GM12801 (cell line): ENCODE measurements around the gene KRTAP2-4.
"Not testable (repeated sequence)": the region's sequence is repeated elsewhere in the genome, so short reads cannot be mapped to it uniquely, and the experiment has no call there.

Experiments
- CTCF ChIP-seq: IDR thresholded peaks from one replicate; pipeline ENCODE4 v1.5.1; 2011; ENCODE audit warnings: control low read depth; ENCODE audit not compliant: insufficient read length; ENCODE audit errors: extremely low read depth

The KRTAP2-4 gene

GRCh38 chr17:41057547-41057946 lies 8.1 kb downstream of the KRTAP2-4 start:
- TF ChIP-seq CTCF, result no peak

- TF ChIP-seq CTCF, result not testable (repeated sequence)
Observed at GRCh38 chr17:41055130-41055529, 10.5 kb downstream of the KRTAP2-4 start, which contains the start of gene KRTAP2-2. TSS of gene KRTAP2-2 (minus strand) at chr17:41055230. CDS start at chr17:41055211, 19 bp downstream.

GRCh38 chr17:41054025-41054424 lies 11.7 kb downstream of the KRTAP2-4 start:
- no peak for TF ChIP-seq CTCF

- TF ChIP-seq CTCF, result no peak
Observed at GRCh38 chr17:41052566-41052965, 13.1 kb downstream of the KRTAP2-4 start.

GRCh38 chr17:41049110-41049509 lies 16.6 kb downstream of the KRTAP2-4 start:
- TF ChIP-seq CTCF, result no peak

GRCh38 chr17:41048441-41048840 lies 17.2 kb downstream of the KRTAP2-4 start:
- TF ChIP-seq CTCF, result no peak

GRCh38 chr17:41046735-41047465 lies 18.8 kb downstream of the KRTAP2-4 start, which contains the start of gene KRTAP2-1:
TSS of gene KRTAP2-1 (minus strand) at chr17:41047316. CDS start at chr17:41047267, 49 bp downstream.
- TF ChIP-seq CTCF, result not testable (repeated sequence)

- TF ChIP-seq CTCF, result no peak
Observed at GRCh38 chr17:41042953-41043352, 22.7 kb downstream of the KRTAP2-4 start.
